MM.1S (cell line): ENCODE measurements around the gene CYSLTR2.

Experiments used
- DNase-seq: peaks from one replicate; pipeline ENCODE4 v3.0.0-alpha.2; 2015
- H2AFZ ChIP-seq: fragments of 300-600 bp; sonication (generic); 2 replicates; pipeline ENCODE4 v1.6.0; 2016; ENCODE audit warnings: antibody characterized with exemption, low read length
- H3F3A ChIP-seq: fragments of 300-600 bp; sonication (generic); 2 replicates; pipeline ENCODE4 v1.6.1; 2016; ENCODE audit warnings: mild to moderate bottlenecking, antibody characterized with exemption, low read length, moderate library complexity, mixed read lengths; ENCODE audit not compliant: insufficient read depth
- H3K27ac ChIP-seq: fragments of 300-600 bp; sonication (generic); 2 replicates; pipeline ENCODE4 v1.5.1; 2016; ENCODE audit warnings: mild to moderate bottlenecking, low read length
- H3K27me3 ChIP-seq: fragments of 300-600 bp; sonication (generic); replicated peaks from 2 replicates; pipeline ENCODE4 v1.6.0; 2016; ENCODE audit warnings: low read length; ENCODE audit not compliant: insufficient read depth
- H3K36me3 ChIP-seq: fragments of 300-600 bp; sonication (generic); replicated peaks from 2 replicates; pipeline ENCODE4 v1.6.1; 2016; ENCODE audit warnings: mild to moderate bottlenecking, low read length, mixed read lengths; ENCODE audit not compliant: insufficient read depth
- H3K4me1 ChIP-seq: fragments of 300-600 bp; sonication (generic); 2 replicates; pipeline ENCODE4 v1.6.1; 2016; ENCODE audit warnings: low read length, mixed read lengths
- H3K4me2 ChIP-seq: fragments of 300-600 bp; sonication (generic); 2 replicates; pipeline ENCODE4 v1.6.0; 2016; ENCODE audit warnings: low read depth, low read length
- H3K4me3 ChIP-seq: fragments of 300-600 bp; sonication (generic); 2 replicates; pipeline ENCODE4 v1.5.1; 2016; ENCODE audit warnings: low read length, mixed read lengths
- H3K79me2 ChIP-seq: fragments of 300-600 bp; sonication (generic); 2 replicates; pipeline ENCODE4 v1.6.1; 2016; ENCODE audit warnings: mixed run types, low read length, mixed read lengths
- H3K9ac ChIP-seq: fragments of 300-600 bp; sonication (generic); 2 replicates; pipeline ENCODE4 v1.6.1; 2016; ENCODE audit warnings: low read length, mixed read lengths
- H3K9me2 ChIP-seq: fragments of 300-600 bp; sonication (generic); replicated peaks from 2 replicates; pipeline ENCODE4 v1.6.1; 2016; ENCODE audit warnings: mild to moderate bottlenecking, low read length, mixed read lengths; ENCODE audit not compliant: insufficient read depth
- H3K9me3 ChIP-seq: fragments of 300-600 bp; sonication (generic); replicated peaks from 2 replicates; pipeline ENCODE4 v1.6.1; 2016; ENCODE audit warnings: mild to moderate bottlenecking, low read length, mixed read lengths; ENCODE audit not compliant: insufficient read depth
- H4K20me1 ChIP-seq: fragments of 300-600 bp; sonication (generic); 2 replicates; pipeline ENCODE4 v1.6.1; 2016; ENCODE audit warnings: mild to moderate bottlenecking, low read length, moderate library complexity, mixed read lengths; ENCODE audit not compliant: insufficient read depth
- EZH2 ChIP-seq: fragments of 300-600 bp; sonication (generic); optimal IDR thresholded peaks from 2 replicates; pipeline ENCODE3; 2017; ENCODE audit warnings: low read depth, mild to moderate bottlenecking, antibody characterized with exemption, low read length, mixed read lengths
- EZH2phosphoT487 ChIP-seq: fragments of 300-600 bp; sonication (generic); IDR thresholded peaks from 2 replicates; pipeline ENCODE4 v1.6.1; 2018; ENCODE audit warnings: antibody characterized with exemption, low read length
- TF ChIP-seq, protein P1 (sequence below): fragments of 300-600 bp; sonication (generic); IDR thresholded peaks from 2 replicates; pipeline ENCODE4 v1.5.1; 2016; ENCODE audit warnings: antibody characterized with exemption, low read length, mixed read lengths

Gene CYSLTR2

DNA sequence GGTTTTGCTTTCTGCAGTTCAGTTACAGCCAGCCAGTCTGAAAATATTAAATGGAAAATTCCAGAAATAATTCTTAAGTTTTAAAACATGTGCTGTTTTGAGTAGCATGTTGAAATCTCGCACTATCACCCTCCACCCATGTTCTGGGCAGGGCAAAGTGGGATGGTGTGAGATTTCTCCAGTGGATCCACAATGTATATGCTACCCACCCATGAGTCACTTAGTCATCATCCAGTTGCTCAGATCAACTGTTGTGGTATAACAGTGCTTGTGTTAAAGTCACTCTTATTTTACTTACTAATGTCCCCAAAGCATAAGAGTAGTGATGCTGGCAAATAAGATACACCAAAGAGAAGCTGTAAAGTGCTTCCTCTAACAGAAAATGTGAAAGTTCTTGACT is 56.4 kb downstream of the CYSLTR2 start:
- Histone ChIP-seq H3K36me3 (no peaks in the 10 kb centered on the region), H3K9me2 (no peaks in the 10 kb centered on the region), H3K4me1 (no peaks in the 10 kb centered on the region), H3K9ac (no peak overlapping the region), H3K4me2 (no peak overlapping the region), H3K9me3 (no peaks in the 10 kb centered on the region), H3F3A (no peaks in the 10 kb centered on the region), H3K79me2 (no peaks in the 10 kb centered on the region), H3K27ac (no peak overlapping the region), H3K27me3 (no peaks in the 10 kb centered on the region), H4K20me1 (no peaks in the 10 kb centered on the region), H3K4me3 (no peak overlapping the region), H2AFZ (no peak overlapping the region)
- no peak for DNase-seq
- TF ChIP-seq EZH2phosphoT487 (no peak), EZH2 (no peak)
- TF ChIP-seq, protein P1, sequence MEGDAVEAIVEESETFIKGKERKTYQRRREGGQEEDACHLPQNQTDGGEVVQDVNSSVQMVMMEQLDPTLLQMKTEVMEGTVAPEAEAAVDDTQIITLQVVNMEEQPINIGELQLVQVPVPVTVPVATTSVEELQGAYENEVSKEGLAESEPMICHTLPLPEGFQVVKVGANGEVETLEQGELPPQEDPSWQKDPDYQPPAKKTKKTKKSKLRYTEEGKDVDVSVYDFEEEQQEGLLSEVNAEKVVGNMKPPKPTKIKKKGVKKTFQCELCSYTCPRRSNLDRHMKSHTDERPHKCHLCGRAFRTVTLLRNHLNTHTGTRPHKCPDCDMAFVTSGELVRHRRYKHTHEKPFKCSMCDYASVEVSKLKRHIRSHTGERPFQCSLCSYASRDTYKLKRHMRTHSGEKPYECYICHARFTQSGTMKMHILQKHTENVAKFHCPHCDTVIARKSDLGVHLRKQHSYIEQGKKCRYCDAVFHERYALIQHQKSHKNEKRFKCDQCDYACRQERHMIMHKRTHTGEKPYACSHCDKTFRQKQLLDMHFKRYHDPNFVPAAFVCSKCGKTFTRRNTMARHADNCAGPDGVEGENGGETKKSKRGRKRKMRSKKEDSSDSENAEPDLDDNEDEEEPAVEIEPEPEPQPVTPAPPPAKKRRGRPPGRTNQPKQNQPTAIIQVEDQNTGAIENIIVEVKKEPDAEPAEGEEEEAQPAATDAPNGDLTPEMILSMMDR: no peak

- H3K27ac ChIP-seq: no peak overlapping the region
- H2AFZ ChIP-seq: no peak overlapping the region
- DNase-seq: no peak
- H3K79me2 ChIP-seq: no peaks in the 10 kb centered on the region
- TF ChIP-seq EZH2 (no peak), EZH2phosphoT487 (no peak)
- TF ChIP-seq, protein P1: no peak
- H3K36me3 ChIP-seq: no peaks in the 10 kb centered on the region
- no peak overlapping the region for H3K9ac ChIP-seq
- no peaks in the 10 kb centered on the region for H3K9me2 ChIP-seq
- H3K27me3 ChIP-seq: no peaks in the 10 kb centered on the region
- H3K4me2 ChIP-seq: no peak overlapping the region
- no peak overlapping the region for H3K4me3 ChIP-seq
- H3F3A ChIP-seq: no peaks in the 10 kb centered on the region
- H3K9me3 ChIP-seq: no peaks in the 10 kb centered on the region
- no peaks in the 10 kb centered on the region for H4K20me1 ChIP-seq
- H3K4me1 ChIP-seq: no peaks in the 10 kb centered on the region
Measured at GRCh38 chr13:48712141-48712540, 58.4 kb downstream of the CYSLTR2 start.

- no peaks in the 10 kb centered on the region for H3F3A ChIP-seq
- no peaks in the 10 kb centered on the region for H4K20me1 ChIP-seq
- no peak for DNase-seq
- H2AFZ ChIP-seq: no peak overlapping the region
- H3K79me2 ChIP-seq: no peaks in the 10 kb centered on the region
- H3K9ac ChIP-seq: no peak overlapping the region
- TF ChIP-seq, protein P1: no peak
- TF ChIP-seq EZH2 (no peak), EZH2phosphoT487 (no peak)
- no peak overlapping the region for H3K4me3 ChIP-seq
- H3K36me3 ChIP-seq: no peaks in the 10 kb centered on the region
- no peaks in the 10 kb centered on the region for H3K9me3 ChIP-seq
- no peak overlapping the region for H3K27ac ChIP-seq
- H3K4me2 ChIP-seq: no peak overlapping the region
- no peaks in the 10 kb centered on the region for H3K9me2 ChIP-seq
- H3K4me1 ChIP-seq: no peaks in the 10 kb centered on the region
- H3K27me3 ChIP-seq: no peaks in the 10 kb centered on the region
Measured at GRCh38 chr13:48715977-48716376, 62.2 kb downstream of the CYSLTR2 start.
